ENCODE data around the gene S100B.

Gene S100B

GRCh38 chr21:46557919-46558392 lies 46.9 kb downstream of the S100B start:
- no peak for DNase-seq

GRCh38 chr21:46557469-46557868 lies 47.4 kb downstream of the S100B start:
- no peak for DNase-seq

GRCh38 chr21:46556802-46557201 lies 48.1 kb downstream of the S100B start:
- no peak for DNase-seq

- no peak for DNase-seq
Observed at GRCh38 chr21:46555678-46556077, 49.2 kb downstream of the S100B start.

- no peak for DNase-seq
Observed at GRCh38 chr21:46555225-46555617, 49.7 kb downstream of the S100B start.

GRCh38 chr21:46554431-46555224 lies 50.3 kb downstream of the S100B start:
- no peak for DNase-seq

DNA sequence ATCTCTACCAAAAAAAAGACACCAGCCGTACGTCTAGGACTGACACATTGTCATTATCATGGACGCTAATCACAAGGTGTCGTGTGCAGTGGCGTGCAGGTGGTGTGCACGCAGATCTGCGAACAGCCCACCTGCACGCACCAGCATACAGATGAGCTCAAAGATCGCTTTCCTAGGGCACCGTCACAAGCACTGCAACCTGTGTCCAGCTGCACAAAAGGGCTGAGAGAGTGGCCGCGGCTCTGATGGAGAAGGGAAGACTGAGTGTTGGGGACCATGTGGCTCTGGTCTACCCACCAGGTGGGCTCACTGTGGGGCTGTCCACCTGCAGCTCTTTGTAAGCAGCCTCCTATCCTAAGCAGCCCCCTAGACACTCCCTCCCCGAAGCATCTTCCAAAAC lies 50.9 kb downstream of the S100B start:
- DNase-seq = no peak

GRCh38 chr21:46552865-46553379 lies 52.0 kb downstream of the S100B start:
- DNase-seq = no peak

GRCh38 chr21:46552274-46552673 lies 52.6 kb downstream of the S100B start:
- peak; percentile 48 for DNase-seq

DNA sequence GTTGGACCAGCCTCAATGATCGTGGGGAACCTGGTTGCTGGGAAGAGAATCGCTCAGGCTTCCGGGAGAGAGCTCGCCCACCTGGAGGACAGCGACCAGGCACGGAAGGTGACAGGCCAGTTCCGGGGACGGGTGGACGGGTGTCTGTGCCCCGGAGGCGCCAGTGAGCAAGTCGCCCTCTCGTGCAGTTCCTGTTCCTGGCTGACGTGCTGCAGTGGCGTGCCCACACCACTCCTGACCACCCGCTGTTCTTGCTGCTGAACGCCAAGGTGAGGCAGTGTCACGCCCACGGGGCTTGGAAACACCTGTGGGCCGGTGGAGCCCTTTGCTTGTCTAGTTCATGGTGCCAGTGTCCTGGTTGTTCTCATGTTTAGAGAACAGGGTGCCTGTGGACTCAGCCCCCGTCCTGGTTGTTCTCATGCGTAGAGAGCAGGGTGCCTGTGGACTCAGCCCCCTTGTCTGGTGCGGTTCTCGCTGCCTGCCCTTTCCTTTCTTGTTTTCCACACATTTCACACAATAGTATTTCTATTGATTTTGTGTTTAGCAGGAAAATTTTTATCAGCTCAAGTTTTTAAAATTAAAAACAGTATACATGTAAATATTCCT lies 53.1 kb downstream of the S100B start:
- peak; percentile 56 for DNase-seq

- peak; percentile 80 for DNase-seq
Observed at GRCh38 chr21:46550116-46550941, 54.6 kb downstream of the S100B start.

DNA sequence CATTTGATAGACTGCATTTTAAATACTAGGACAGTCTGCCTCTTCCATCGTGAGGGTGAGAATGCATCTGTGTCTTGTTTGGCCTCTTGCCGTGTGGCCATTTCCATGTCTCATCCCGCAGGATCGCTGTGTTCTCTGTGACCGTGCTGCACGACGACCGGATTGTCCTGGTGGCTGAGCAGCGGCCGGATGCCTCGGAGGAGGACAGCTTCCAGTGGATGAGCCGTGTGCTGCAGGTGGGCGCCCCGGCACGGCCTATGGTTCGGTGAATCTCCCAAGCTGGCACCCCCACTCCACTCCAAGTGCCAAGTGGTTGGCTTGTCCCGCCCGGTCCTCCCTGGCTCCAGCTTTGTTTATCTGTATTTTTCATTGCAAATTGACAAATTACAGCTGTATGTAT lies 55.2 kb downstream of the S100B start:
- DNase-seq = no peak
